ENCODE measurements around the gene NCOA7.

NCOA7 gene

DNA sequence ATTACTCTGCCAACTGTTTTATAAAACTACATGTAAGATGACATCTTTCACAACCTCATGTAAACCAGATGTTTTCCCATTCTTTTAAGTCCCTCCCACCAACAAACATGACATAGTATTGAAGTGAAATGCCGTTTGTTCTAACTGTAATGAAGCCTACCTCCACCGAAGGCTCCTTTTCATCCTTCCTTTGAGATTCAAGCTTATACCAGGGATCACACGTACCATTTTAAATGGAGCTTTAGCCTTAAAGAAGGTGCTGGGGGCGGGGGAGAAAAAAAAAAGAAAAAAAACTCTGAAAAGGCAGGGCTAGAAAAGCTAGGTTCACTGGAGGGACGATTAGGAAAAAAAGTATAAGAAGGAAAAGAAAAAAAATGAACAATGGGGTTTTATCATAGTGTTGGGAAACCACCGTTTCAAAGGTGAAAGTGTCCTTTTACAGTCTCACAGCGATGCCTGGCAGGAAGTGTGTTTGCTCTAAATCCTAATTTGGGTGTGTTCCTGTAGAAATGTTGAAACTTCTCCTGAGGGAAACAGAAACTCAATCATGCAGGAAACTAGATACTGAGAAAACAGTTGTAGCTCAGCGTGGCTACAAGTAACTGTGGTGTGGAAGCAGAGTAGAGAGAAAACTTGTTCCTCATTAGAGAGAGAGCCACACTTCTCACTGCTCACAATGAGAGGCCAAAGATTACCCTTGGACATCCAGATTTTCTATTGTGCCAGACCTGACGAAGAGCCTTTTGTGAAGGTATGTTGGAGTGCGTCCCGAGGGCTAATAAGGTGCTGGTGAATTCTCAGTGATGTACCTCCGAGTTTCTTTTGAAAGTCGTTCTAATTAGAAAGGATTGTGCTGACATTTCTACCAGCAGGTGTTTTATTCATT is 128.2 kb downstream of the NCOA7 start:
- H2AFZ ChIP-seq (ENCODE audit: low read length), result no peak overlapping the region
- H3K4me2 ChIP-seq (ENCODE audit: low read length), result peak overlapping the region; percentile 36; the same call in 1 of the 2 replicates
- no peak for TF ChIP-seq EZH2 (IDR thresholded peaks at IDR 0.05; ENCODE audit: borderline replicate concordance, low read length)
- TF ChIP-seq, protein P1, sequence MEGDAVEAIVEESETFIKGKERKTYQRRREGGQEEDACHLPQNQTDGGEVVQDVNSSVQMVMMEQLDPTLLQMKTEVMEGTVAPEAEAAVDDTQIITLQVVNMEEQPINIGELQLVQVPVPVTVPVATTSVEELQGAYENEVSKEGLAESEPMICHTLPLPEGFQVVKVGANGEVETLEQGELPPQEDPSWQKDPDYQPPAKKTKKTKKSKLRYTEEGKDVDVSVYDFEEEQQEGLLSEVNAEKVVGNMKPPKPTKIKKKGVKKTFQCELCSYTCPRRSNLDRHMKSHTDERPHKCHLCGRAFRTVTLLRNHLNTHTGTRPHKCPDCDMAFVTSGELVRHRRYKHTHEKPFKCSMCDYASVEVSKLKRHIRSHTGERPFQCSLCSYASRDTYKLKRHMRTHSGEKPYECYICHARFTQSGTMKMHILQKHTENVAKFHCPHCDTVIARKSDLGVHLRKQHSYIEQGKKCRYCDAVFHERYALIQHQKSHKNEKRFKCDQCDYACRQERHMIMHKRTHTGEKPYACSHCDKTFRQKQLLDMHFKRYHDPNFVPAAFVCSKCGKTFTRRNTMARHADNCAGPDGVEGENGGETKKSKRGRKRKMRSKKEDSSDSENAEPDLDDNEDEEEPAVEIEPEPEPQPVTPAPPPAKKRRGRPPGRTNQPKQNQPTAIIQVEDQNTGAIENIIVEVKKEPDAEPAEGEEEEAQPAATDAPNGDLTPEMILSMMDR (IDR thresholded peaks at IDR 0.05; ENCODE audit: low read length), result no peak
- H3K9ac ChIP-seq (ENCODE audit: low read length), result no peak overlapping the region; the same call in 1 of the 2 replicates
- no peak overlapping the region for H3K4me3 ChIP-seq (ENCODE audit: low read depth, low read length, poor library complexity, severe bottlenecking)
- H3K27me3 ChIP-seq (ENCODE audit: insufficient read depth, low read length), result no peaks in the 10 kb centered on the region
- peaks cover 79% of the 10 kb centered on the region for H3K36me3 ChIP-seq (ENCODE audit: insufficient read depth, low read length)
- peaks cover 23% of the 10 kb centered on the region for H3K4me1 ChIP-seq (ENCODE audit: insufficient read depth, low read length, severe bottlenecking)
- H3F3A ChIP-seq (ENCODE audit: insufficient read depth, low read length), result no peaks in the 10 kb centered on the region
- H3K9me2 ChIP-seq (ENCODE audit: low read depth, low read length), result no peaks in the 10 kb centered on the region
- H3K27ac ChIP-seq (ENCODE audit: low read depth, low read length, poor library complexity, severe bottlenecking), result peak overlapping the region; percentile 5
- H3K79me2 ChIP-seq (ENCODE audit: insufficient read depth, low read length), result no peaks in the 10 kb centered on the region
- H3K9me3 ChIP-seq (ENCODE audit: low read length), result no peaks in the 10 kb centered on the region
- H4K20me1 ChIP-seq (ENCODE audit: insufficient read depth, low read length), result no peaks in the 10 kb centered on the region

DNA sequence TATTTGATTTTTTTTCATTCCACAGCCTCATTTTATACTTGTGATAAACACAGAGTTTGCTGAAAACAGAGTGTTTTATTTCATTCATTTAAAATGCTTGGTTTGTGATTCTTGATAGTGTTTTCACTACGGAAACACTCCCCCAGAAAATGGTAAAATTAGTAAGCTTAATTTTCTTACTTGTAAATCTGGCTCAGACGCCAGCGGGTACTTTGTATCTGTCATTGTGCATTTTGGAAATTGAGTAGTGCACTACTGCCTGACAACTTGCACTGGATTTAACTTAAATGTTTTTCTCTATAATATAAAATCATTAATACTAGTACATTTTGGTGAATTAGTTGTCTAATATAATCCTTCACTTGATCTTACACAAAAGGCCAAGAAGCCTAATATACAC is 128.9 kb downstream of the NCOA7 start:
- H3F3A ChIP-seq (ENCODE audit: insufficient read depth, low read length), result no peaks in the 10 kb centered on the region
- no peaks in the 10 kb centered on the region for H3K27me3 ChIP-seq (ENCODE audit: insufficient read depth, low read length)
- H4K20me1 ChIP-seq (ENCODE audit: insufficient read depth, low read length), result no peaks in the 10 kb centered on the region
- TF ChIP-seq EZH2 (IDR thresholded peaks at IDR 0.05; ENCODE audit: borderline replicate concordance, low read length), result no peak
- TF ChIP-seq, protein P1 (IDR thresholded peaks at IDR 0.05; ENCODE audit: low read length), result no peak
- no peak overlapping the region for H3K27ac ChIP-seq (ENCODE audit: low read depth, low read length, poor library complexity, severe bottlenecking)
- H3K9me3 ChIP-seq (ENCODE audit: low read length), result no peaks in the 10 kb centered on the region
- no peaks in the 10 kb centered on the region for H3K79me2 ChIP-seq (ENCODE audit: insufficient read depth, low read length)
- no peaks in the 10 kb centered on the region for H3K9me2 ChIP-seq (ENCODE audit: low read depth, low read length)
- no peak overlapping the region for H2AFZ ChIP-seq (ENCODE audit: low read length)
- H3K4me3 ChIP-seq (ENCODE audit: low read depth, low read length, poor library complexity, severe bottlenecking), result no peak overlapping the region
- peak overlapping the region; percentile 36; the same call in 1 of the 2 replicates for H3K4me2 ChIP-seq (ENCODE audit: low read length)
- H3K9ac ChIP-seq (ENCODE audit: low read length), result no peak overlapping the region; the same call in 1 of the 2 replicates
- peaks cover 84% of the 10 kb centered on the region for H3K36me3 ChIP-seq (ENCODE audit: insufficient read depth, low read length)
- peaks cover 23% of the 10 kb centered on the region for H3K4me1 ChIP-seq (ENCODE audit: insufficient read depth, low read length, severe bottlenecking)

DNA sequence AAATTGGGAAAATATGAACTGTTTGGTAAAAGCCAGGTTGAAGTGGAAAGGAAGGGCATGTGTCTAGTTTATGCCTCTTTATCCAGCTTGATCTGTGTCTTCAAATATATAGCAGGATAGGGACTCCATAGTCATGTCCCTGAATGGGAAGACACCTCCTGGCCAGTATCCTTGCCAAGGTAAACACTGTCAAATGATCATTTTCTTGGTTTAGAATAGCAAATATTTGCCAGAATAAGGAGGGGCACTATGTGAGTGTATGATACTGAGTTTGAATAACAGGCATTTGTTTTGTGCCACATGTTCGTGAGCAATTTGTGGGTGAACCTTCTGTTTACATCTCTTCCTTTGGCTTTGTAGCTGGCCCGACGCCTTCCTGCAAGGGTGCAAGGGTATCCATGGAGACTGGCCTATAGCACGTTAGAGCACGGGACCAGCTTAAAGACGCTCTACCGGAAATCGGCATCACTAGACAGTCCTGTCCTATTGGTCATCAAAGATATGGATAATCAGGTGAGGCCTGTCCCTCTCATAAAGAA is 131.6 kb downstream of the NCOA7 start:
- no peaks in the 10 kb centered on the region for H3K9me2 ChIP-seq (ENCODE audit: low read depth, low read length)
- no peak overlapping the region for H3K4me2 ChIP-seq (ENCODE audit: low read length)
- H3K27ac ChIP-seq (ENCODE audit: low read depth, low read length, poor library complexity, severe bottlenecking), result no peak overlapping the region
- H3K4me3 ChIP-seq (ENCODE audit: low read depth, low read length, poor library complexity, severe bottlenecking), result no peak overlapping the region
- H3K79me2 ChIP-seq (ENCODE audit: insufficient read depth, low read length), result no peaks in the 10 kb centered on the region
- H3F3A ChIP-seq (ENCODE audit: insufficient read depth, low read length), result no peaks in the 10 kb centered on the region
- no peaks in the 10 kb centered on the region for H4K20me1 ChIP-seq (ENCODE audit: insufficient read depth, low read length)
- H3K27me3 ChIP-seq (ENCODE audit: insufficient read depth, low read length), result no peaks in the 10 kb centered on the region
- TF ChIP-seq, protein P1 (IDR thresholded peaks at IDR 0.05; ENCODE audit: low read length), result no peak
- no peak for TF ChIP-seq EZH2 (IDR thresholded peaks at IDR 0.05; ENCODE audit: borderline replicate concordance, low read length)
- H3K36me3 ChIP-seq (ENCODE audit: insufficient read depth, low read length), result peaks cover 77% of the 10 kb centered on the region
- H2AFZ ChIP-seq (ENCODE audit: low read length), result no peak overlapping the region
- no peak overlapping the region for H3K9ac ChIP-seq (ENCODE audit: low read length)
- H3K4me1 ChIP-seq (ENCODE audit: insufficient read depth, low read length, severe bottlenecking), result peaks cover 23% of the 10 kb centered on the region
- H3K9me3 ChIP-seq (ENCODE audit: low read length), result no peaks in the 10 kb centered on the region
